ENCODE results near the gene MAGI2.

Gene MAGI2

GRCh38 chr7:78191475-78192079 is 1261.9 kb downstream of the MAGI2 start:
- no peak for DNase-seq

- DNase-seq = no peak
Measured at GRCh38 chr7:78189762-78190161, 1263.7 kb downstream of the MAGI2 start.

GRCh38 chr7:78185149-78185745 is 1268.2 kb downstream of the MAGI2 start:
- no peak for DNase-seq

GRCh38 chr7:78184299-78184698 is 1269.2 kb downstream of the MAGI2 start:
- no peak for DNase-seq

GRCh38 chr7:78179827-78180477 is 1273.5 kb downstream of the MAGI2 start:
- no peak for DNase-seq

- no peak for DNase-seq
Measured at GRCh38 chr7:78179211-78179610, 1274.3 kb downstream of the MAGI2 start.

- no peak for DNase-seq
Measured at GRCh38 chr7:78178319-78178718, 1275.1 kb downstream of the MAGI2 start.

- peak; percentile 27 for DNase-seq
Measured at GRCh38 chr7:78176171-78176570, 1277.3 kb downstream of the MAGI2 start.

GRCh38 chr7:78175330-78176100 is 1278.0 kb downstream of the MAGI2 start:
- no peak for DNase-seq

GRCh38 chr7:78173666-78174065 is 1279.8 kb downstream of the MAGI2 start:
- DNase-seq = no peak

- peak; percentile 49 for DNase-seq
Measured at GRCh38 chr7:78172933-78173591, 1280.4 kb downstream of the MAGI2 start.

GRCh38 chr7:78172267-78172757 is 1281.2 kb downstream of the MAGI2 start:
- DNase-seq = peak; percentile 79

- no peak for DNase-seq
Measured at GRCh38 chr7:78171398-78171797, 1282.1 kb downstream of the MAGI2 start.

- no peak for DNase-seq
Measured at GRCh38 chr7:78170815-78171214, 1282.7 kb downstream of the MAGI2 start.

GRCh38 chr7:78169992-78170391 is 1283.5 kb downstream of the MAGI2 start:
- no peak for DNase-seq

- DNase-seq = no peak
Measured at GRCh38 chr7:78168865-78169264, 1284.6 kb downstream of the MAGI2 start.

- no peak for DNase-seq
Measured at GRCh38 chr7:78167860-78168259, 1285.6 kb downstream of the MAGI2 start.

- no peak for DNase-seq
Measured at GRCh38 chr7:78165854-78166253, 1287.6 kb downstream of the MAGI2 start.

GRCh38 chr7:78165454-78165853 is 1288.0 kb downstream of the MAGI2 start:
- DNase-seq = no peak

GRCh38 chr7:78164459-78164858 is 1289.0 kb downstream of the MAGI2 start:
- no peak for DNase-seq

- DNase-seq = no peak
Measured at GRCh38 chr7:78161781-78162180, 1291.7 kb downstream of the MAGI2 start.

- DNase-seq = no peak
Measured at GRCh38 chr7:78159545-78159944, 1293.9 kb downstream of the MAGI2 start.

- DNase-seq = no peak
Measured at GRCh38 chr7:78153285-78153684, 1300.2 kb downstream of the MAGI2 start.
